Measurements from ENCODE around the gene INPP5F. TPM values are rescaled to one million over a fixed set of nuclear protein-coding genes. Genes with fewer than 3 reads are reported as not detected.

The INPP5F gene, protein sequence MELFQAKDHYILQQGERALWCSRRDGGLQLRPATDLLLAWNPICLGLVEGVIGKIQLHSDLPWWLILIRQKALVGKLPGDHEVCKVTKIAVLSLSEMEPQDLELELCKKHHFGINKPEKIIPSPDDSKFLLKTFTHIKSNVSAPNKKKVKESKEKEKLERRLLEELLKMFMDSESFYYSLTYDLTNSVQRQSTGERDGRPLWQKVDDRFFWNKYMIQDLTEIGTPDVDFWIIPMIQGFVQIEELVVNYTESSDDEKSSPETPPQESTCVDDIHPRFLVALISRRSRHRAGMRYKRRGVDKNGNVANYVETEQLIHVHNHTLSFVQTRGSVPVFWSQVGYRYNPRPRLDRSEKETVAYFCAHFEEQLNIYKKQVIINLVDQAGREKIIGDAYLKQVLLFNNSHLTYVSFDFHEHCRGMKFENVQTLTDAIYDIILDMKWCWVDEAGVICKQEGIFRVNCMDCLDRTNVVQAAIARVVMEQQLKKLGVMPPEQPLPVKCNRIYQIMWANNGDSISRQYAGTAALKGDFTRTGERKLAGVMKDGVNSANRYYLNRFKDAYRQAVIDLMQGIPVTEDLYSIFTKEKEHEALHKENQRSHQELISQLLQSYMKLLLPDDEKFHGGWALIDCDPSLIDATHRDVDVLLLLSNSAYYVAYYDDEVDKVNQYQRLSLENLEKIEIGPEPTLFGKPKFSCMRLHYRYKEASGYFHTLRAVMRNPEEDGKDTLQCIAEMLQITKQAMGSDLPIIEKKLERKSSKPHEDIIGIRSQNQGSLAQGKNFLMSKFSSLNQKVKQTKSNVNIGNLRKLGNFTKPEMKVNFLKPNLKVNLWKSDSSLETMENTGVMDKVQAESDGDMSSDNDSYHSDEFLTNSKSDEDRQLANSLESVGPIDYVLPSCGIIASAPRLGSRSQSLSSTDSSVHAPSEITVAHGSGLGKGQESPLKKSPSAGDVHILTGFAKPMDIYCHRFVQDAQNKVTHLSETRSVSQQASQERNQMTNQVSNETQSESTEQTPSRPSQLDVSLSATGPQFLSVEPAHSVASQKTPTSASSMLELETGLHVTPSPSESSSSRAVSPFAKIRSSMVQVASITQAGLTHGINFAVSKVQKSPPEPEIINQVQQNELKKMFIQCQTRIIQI
- total RNA-seq = 21.4 and 26.9 TPM in 2 replicates

GRCh38 chr10:119725828-119726675 is at the start of gene INPP5F:
TSS of gene INPP5F (plus strand) at chr10:119726050. CDS start at chr10:119726263, 213 bp downstream.

DNA sequence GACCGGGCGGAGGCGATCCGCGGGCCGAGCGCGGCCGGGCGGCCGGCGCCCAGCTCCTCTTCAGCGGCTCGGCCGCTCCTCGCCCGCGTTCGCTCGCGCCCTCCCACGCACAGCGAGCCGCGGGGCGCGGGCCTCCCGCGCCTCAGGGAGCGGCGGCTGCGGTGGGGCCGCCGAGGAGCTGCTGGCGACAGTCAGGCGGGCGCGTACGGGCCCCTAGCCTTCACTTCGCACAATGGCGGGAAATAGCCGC is 146.7 kb downstream of the INPP5F start, which contains the start of gene MCMBP:
Gene MCMBP (minus strand): TSS at position 234 of the 250 bp plus-strand sequence. CDS start 259 bp downstream, outside the sequence.

Small RNAs within 50 kb of the gene (small RNA-seq; reads per million reads assigned to genes)
- gene RN7SL846P (ENCODE audit: low replicate concordance) = not detected

Other genes starting within 250 kb of the INPP5F start
- 45.3 and 54.3 TPM in 2 replicates for gene RGS10, start 183.3 kb upstream of the INPP5F start, total RNA-seq
- gene TIAL1, start 129.1 kb upstream of the INPP5F start, total RNA-seq = 47.9 and 61.7 TPM in 2 replicates
- gene BAG3, start 74.7 kb upstream of the INPP5F start, total RNA-seq = 23.6 and 30.5 TPM in 2 replicates
- 48.4 and 82.2 TPM in 2 replicates for gene MCMBP, start 146.8 kb downstream of the INPP5F start, total RNA-seq
- gene SEC23IP, start 166.7 kb downstream of the INPP5F start, total RNA-seq = 36.3 and 48.4 TPM in 2 replicates